ENCODE results near the gene ISG15.
"Not testable (repeated sequence)": the region's sequence is repeated elsewhere in the genome, so short reads cannot be mapped to it uniquely, and the experiment has no call there.

The ISG15 gene

DNA sequence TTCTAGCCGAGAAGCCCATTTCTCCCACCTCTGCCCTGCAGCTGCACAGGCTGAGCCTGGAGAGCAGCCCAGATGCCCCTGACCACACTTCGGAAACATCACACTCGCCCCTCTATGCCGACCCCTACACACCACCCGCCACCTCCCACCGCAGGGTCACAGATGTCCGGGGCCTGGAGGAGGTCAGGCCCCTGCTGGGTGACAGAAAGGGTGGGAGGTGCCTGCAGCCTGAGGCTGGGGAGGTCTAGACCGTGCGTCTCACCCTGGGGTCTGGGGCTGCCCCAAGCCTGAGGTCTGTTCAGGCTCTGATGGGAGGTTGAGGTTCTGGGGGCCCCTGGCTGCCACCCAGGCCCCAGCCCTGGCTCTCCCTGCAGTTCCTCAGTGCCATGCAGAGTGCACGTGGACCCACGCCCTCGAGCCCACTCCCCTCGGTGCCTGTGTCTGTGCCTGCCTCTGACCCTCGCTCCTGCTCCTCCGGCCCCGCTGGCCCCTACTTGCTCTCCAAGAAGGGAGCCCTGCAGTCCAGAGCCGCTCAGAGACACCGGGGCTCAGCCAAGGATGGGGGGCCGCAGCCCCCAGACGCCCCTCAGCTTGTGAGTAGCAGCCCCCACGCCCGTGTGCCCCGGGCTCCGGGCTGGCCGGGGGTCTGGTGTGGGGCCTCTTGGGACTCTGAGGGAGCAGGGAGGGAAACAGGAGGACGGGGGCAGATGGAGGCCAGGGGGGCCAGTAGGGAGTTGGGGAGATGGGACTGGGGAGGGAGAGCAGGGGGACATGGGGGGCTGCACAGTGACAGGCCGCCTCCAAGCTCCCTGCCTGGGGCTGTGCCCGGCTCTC lies 39.6 kb upstream of the ISG15 start:
- Histone ChIP-seq H3K4me3 (no peak overlapping the region), H3K27ac (no peak overlapping the region), H3K9me3 (ENCODE audit: low read depth, low read length) (no peaks in the 10 kb centered on the region), H3K9ac (ENCODE audit: insufficient read length) (no peak overlapping the region), H3K36me3 (ENCODE audit: insufficient read depth, low read length) (no peaks in the 10 kb centered on the region)
- TF ChIP-seq FOXP2 (optimal IDR thresholded peaks at IDR 0.05; ENCODE audit: control extremely low read depth, extremely low read length, insufficient read depth) (no peak), EZH2 (IDR thresholded peaks at IDR 0.05) (no peak), POLR2AphosphoS5 (IDR thresholded peaks at IDR 0.05; ENCODE audit: borderline replicate concordance, low read depth, low read length) (no peak)
- no peak for DNase-seq (ENCODE audit: low read depth, low spot score)

DNA sequence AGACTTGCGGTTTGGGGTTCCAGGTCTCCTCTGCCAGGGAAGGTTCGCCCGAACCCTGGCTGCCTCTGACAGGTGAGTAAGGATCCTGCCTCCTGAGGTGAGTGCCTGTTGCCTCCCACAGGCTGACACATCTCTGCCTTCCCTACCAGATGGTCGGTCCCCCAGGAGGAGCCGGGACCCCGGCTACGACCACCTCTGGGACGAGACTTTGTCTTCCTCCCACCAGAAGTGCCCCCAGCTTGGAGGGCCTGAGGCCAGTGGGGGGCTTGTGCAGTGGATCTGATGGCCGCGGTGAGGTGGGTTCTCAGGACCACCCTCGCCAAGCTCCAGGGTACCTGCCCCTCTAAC lies 39.0 kb upstream of the ISG15 start:
- no peak for DNase-seq (ENCODE audit: low read depth, low spot score)
- H3K36me3 ChIP-seq (ENCODE audit: insufficient read depth, low read length) = no peaks in the 10 kb centered on the region
- no peak overlapping the region for H3K9ac ChIP-seq (ENCODE audit: insufficient read length)
- no peak overlapping the region for H3K27ac ChIP-seq
- no peak for TF ChIP-seq POLR2AphosphoS5 (IDR thresholded peaks at IDR 0.05; ENCODE audit: borderline replicate concordance, low read depth, low read length)
- no peak for TF ChIP-seq FOXP2 (optimal IDR thresholded peaks at IDR 0.05; ENCODE audit: control extremely low read depth, extremely low read length, insufficient read depth)
- TF ChIP-seq EZH2 (IDR thresholded peaks at IDR 0.05) = no peak
- no peak overlapping the region for H3K4me3 ChIP-seq
- H3K9me3 ChIP-seq (ENCODE audit: low read depth, low read length) = no peaks in the 10 kb centered on the region

DNA sequence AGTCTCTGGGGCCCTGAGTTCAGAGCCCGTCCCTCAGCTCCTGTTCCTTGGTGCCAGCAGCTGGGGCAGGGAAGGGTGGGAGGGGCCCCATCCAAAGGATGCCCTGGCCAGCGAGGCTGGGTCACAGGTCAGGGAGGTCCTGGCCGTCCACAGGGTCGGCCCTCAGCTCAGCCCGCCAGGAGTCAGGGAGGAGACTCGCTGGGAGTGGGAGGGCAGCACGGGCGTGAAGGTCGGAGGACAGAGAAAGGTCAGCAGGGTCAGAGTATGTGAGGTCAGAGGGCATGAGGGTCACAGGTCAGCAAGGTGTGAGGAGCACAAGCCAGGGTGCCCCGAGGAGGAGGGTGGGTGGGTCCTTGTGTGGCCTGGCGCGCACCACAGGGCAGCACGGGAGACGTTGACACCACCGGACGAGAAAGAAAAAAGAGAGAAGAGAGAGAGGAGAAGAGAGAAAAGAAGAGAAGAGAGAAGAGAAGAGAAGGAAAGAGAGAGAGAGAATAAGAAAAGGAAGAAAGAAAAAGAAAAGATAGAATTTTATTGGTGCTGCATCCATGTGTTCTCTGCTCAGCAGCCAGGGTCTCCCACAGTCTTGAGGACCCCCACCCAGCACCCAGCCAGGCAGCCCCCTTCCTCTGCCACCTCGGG lies 38.5 kb upstream of the ISG15 start:
- no peak for TF ChIP-seq EZH2 (IDR thresholded peaks at IDR 0.05)
- no peak for TF ChIP-seq POLR2AphosphoS5 (IDR thresholded peaks at IDR 0.05; ENCODE audit: borderline replicate concordance, low read depth, low read length)
- TF ChIP-seq FOXP2 (optimal IDR thresholded peaks at IDR 0.05; ENCODE audit: control extremely low read depth, extremely low read length, insufficient read depth) = no peak
- H3K27ac ChIP-seq = no peak overlapping the region
- H3K36me3 ChIP-seq (ENCODE audit: insufficient read depth, low read length) = no peaks in the 10 kb centered on the region
- H3K4me3 ChIP-seq = no peak overlapping the region
- DNase-seq (ENCODE audit: low read depth, low spot score) = no peak
- no peaks in the 10 kb centered on the region for H3K9me3 ChIP-seq (ENCODE audit: low read depth, low read length)
- no peak overlapping the region for H3K9ac ChIP-seq (ENCODE audit: insufficient read length)

DNA sequence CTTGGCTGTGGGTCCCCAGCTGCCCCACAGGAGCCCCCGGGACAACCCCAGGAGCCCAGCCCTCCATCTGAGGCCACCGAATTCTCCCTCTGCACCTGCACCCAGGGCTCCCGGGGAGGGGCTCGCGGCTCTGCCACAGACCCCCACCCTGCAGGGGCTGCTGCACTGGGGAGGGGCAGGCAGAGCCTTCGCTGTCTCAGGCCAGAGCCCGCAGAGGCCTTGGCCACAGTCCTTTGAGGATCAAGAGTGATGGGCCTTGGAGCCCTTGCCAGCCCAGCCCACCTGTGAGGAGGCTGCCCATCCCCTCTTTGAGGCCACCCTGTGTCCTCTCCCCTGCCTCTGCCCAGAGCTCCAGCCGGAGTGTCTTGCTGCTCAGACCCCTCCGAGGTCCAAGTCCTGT lies 37.9 kb upstream of the ISG15 start:
- Histone ChIP-seq H3K4me3 (peak overlapping the region; percentile 83), H3K9me3 (ENCODE audit: low read depth, low read length) (no peaks in the 10 kb centered on the region), H3K36me3 (ENCODE audit: insufficient read depth, low read length) (no peaks in the 10 kb centered on the region), H3K27ac (no peak overlapping the region), H3K9ac (ENCODE audit: insufficient read length) (no peak overlapping the region)
- no peak for TF ChIP-seq POLR2AphosphoS5 (IDR thresholded peaks at IDR 0.05; ENCODE audit: borderline replicate concordance, low read depth, low read length)
- TF ChIP-seq EZH2 (IDR thresholded peaks at IDR 0.05) = no peak
- TF ChIP-seq FOXP2 (optimal IDR thresholded peaks at IDR 0.05; ENCODE audit: control extremely low read depth, extremely low read length, insufficient read depth) = no peak
- no peak for DNase-seq (ENCODE audit: low read depth, low spot score)

DNA sequence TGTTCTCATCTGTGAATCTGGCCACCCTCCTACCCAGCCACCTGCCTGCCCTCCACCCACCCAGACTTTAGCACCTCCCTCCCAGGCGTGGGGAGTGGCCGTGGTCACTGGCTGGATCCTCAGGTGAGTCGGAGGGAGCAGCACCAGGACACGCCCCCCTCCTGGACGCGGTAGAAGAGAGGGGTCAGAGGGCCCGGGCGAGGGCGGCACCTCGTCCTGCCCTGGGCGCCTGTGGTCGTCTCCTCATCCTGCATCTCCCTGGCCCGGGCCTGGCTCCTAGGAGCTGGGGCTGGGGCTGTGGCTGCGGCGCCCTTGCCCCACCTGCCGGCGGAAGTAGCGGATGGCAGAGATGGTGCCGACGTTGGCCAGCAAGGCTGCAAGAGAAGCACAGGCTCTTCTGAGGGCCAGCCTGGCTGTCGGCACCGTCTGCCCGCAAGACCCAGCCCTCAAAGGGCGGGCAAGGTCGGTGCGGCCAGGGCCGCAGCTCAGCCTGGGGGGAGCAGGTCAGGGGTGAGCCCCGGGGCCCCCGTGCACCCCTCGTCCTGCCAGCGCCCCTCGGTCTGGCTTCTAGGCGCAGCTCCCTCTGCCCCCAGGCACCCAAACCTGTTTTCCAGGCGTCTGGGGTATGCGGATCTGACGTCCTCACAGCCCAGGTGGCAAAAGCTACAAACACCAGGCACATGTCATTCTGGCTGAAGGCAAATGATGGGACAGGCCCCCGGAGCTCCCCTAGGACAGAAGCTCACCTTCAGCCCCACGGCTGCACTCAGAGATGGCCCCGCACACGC lies 37.2 kb upstream of the ISG15 start:
- Histone ChIP-seq H3K27ac (no peak overlapping the region), H3K9ac (ENCODE audit: insufficient read length) (no peak overlapping the region), H3K9me3 (ENCODE audit: low read depth, low read length) (no peaks in the 10 kb centered on the region), H3K4me3 (peak overlapping the region; percentile 83), H3K36me3 (ENCODE audit: insufficient read depth, low read length) (no peaks in the 10 kb centered on the region)
- TF ChIP-seq POLR2AphosphoS5 (IDR thresholded peaks at IDR 0.05; ENCODE audit: borderline replicate concordance, low read depth, low read length) (no peak), FOXP2 (optimal IDR thresholded peaks at IDR 0.05; ENCODE audit: control extremely low read depth, extremely low read length, insufficient read depth) (no peak), EZH2 (IDR thresholded peaks at IDR 0.05) (no peak)
- DNase-seq (ENCODE audit: low read depth, low spot score) = no peak

DNA sequence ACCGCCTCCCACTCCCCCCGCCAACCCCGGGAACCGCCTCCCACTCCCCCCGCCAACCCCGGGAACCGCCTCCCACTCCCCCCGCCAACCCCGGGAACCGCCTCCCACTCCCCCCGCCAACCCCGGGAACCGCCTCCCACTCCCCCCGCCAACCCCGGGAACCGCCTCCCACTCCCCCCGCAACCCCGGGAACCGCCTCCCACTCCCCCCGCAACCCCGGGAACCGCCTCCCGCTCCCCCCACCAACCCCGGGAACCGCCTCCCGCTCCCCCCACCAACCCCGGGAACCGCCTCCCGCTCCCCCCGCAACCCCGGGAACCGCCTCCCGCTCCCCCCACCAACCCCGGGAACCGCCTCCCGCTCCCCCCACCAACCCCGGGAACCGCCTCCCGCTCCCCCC lies 36.5 kb upstream of the ISG15 start:
- not testable (repeated sequence) for H3K4me3 ChIP-seq; DNase-seq (ENCODE audit: low read depth, low spot score)

DNA sequence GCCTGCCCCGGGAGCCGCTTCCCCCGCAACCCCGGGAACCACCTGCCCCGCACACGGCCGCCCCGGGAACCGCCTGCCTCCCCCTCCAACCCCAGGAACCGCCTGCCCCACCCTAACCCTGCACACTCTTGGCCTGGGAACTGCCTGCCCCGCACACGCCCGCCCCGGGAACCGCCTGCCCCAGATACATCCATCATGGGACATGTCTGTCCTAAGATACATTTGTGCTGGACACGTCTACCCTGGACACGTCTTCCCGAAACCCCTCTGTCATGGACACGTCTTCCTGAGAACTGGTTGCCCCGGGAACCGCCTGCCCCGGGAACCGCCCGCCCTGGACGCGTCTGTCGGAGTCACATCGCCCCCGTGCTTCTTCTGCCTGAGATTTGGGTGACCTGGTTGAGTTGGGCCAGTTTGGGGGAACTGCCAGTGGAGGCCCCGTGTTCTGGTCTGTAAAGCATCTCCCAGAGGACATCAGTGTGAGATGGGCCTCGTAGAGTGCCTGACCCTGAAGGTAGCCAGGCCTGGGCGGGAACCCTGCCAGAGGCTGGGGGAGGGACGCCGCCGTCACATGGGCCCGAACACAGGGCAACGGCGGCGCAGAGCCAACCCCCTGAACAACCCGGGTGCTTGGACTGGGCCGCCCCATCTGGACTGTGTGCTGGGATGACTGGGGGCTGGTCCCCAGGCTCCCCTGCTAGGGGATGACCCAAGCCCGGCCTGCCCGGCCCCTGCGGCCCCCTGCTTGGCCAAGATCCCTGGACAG lies 35.0 kb upstream of the ISG15 start:
- Histone ChIP-seq H3K4me3 (no peak overlapping the region), H3K9ac (ENCODE audit: insufficient read length) (no peak overlapping the region), H3K36me3 (ENCODE audit: insufficient read depth, low read length) (no peaks in the 10 kb centered on the region), H3K9me3 (ENCODE audit: low read depth, low read length) (no peaks in the 10 kb centered on the region), H3K27ac (no peak overlapping the region)
- TF ChIP-seq FOXP2 (optimal IDR thresholded peaks at IDR 0.05; ENCODE audit: control extremely low read depth, extremely low read length, insufficient read depth) (no peak), POLR2AphosphoS5 (IDR thresholded peaks at IDR 0.05; ENCODE audit: borderline replicate concordance, low read depth, low read length) (no peak), EZH2 (IDR thresholded peaks at IDR 0.05) (no peak)
- no peak for DNase-seq (ENCODE audit: low read depth, low spot score)

More for the DNA sequence above, 36.5 kb upstream of the ISG15 start:
- H3K36me3 ChIP-seq (ENCODE audit: insufficient read depth, low read length); H3K27ac ChIP-seq; H3K9me3 ChIP-seq (ENCODE audit: low read depth, low read length); H3K9ac ChIP-seq (ENCODE audit: insufficient read length): not testable (repeated sequence)
